Body of pancreas (tissue), 4 donors: ENCODE measurements around the gene EEF1G. TPM values are rescaled to one million over a fixed set of nuclear protein-coding genes. Genes with fewer than 3 reads are reported as not detected.

ENCODE experiments used
- ATAC-seq: fragments of 150-250 bp; one replicate; pipeline ENCODE4 v1.9.1; 2016
- DNase-seq, 4 donors: peaks; one replicate each; pipeline ENCODE4 v3.0.0-alpha.2; 2019
- H3K27ac ChIP-seq, 4 donors: fragments of 200-600 bp; sonication (generic); 1 replicate in 3 of 4; 2 replicates in 1 of 4; pipeline versions ENCODE4 v1.5.1 to v1.6.1; 2016 to 2019; ENCODE audit warnings: mild to moderate bottlenecking in 1 of 4, mixed read lengths in 1 of 4, moderate library complexity in 1 of 4
- H3K27me3 ChIP-seq, 2 donors: fragments of 200-600 bp; sonication (generic); one replicate each; pipeline ENCODE4 v1.6.0; 2016; ENCODE audit warnings: mild to moderate bottlenecking in 1 of 2
- H3K36me3 ChIP-seq, 2 donors: fragments of 200-600 bp; sonication (generic); replicated peaks in 1 of 2; 2 replicates each; pipeline ENCODE4 v1.5.1; 2016; ENCODE audit warnings: low read depth in 2 of 2; ENCODE audit not compliant: insufficient read depth in 1 of 2
- H3K4me1 ChIP-seq: fragments of 200-600 bp; sonication (generic); one replicate; pipeline ENCODE4 v1.6.0; 2016
- H3K4me3 ChIP-seq, 2 donors: fragments of 200-600 bp; sonication (generic); 1 replicate in 1 of 2; 2 replicates in 1 of 2; pipeline ENCODE4 v1.5.1; 2016 to 2019
- H3K9me3 ChIP-seq, 3 donors: fragments of 200-600 bp; sonication (generic); 1 replicate in 2 of 3; 2 replicates in 1 of 3; pipeline ENCODE4 v1.5.1; 2016
- POLR2A ChIP-seq, 3 donors: fragments of 450-650 bp; IDR thresholded peaks; one replicate each; pipeline ENCODE4 v1.6.1; 2016; ENCODE audit warnings: antibody characterized with exemption in 3 of 3, mild to moderate bottlenecking in 2 of 3
- WGBS, 2 donors: methylation state at CpG; one replicate each; pipeline ENCODE4 v1.1.5; 2017; 5-methylcytosine and 5-hydroxymethylcytosine counted together
- intact Hi-C: fragments of 100-400 bp; cut with DNase I; formaldehyde crosslinking; loops from one replicate; pipeline ENCODE4 v1.15.1; 2023
- total RNA-seq, 2 donors: library from RNA; depleted of rRNA; stranded (reverse); fragments of >200 nt; gene quantifications; one replicate each; pipeline ENCODE4 v1.1.0, GENCODE V29; 2016
- TF ChIP-seq, protein P1 (sequence below), 7 experiments: fragments of 450-650 bp in 4 of 7; fragments of 200-600 bp in 3 of 7; sonication (generic) in 3 of 7; IDR thresholded peaks; one replicate each; pipeline ENCODE4 v1.5.1; 2016 to 2019; ENCODE audit warnings: antibody characterized with exemption in 7 of 7

Gene EEF1G
- total RNA-seq, 2 donors from 2014 or later, result 893 to 1,161 TPM

DNA sequence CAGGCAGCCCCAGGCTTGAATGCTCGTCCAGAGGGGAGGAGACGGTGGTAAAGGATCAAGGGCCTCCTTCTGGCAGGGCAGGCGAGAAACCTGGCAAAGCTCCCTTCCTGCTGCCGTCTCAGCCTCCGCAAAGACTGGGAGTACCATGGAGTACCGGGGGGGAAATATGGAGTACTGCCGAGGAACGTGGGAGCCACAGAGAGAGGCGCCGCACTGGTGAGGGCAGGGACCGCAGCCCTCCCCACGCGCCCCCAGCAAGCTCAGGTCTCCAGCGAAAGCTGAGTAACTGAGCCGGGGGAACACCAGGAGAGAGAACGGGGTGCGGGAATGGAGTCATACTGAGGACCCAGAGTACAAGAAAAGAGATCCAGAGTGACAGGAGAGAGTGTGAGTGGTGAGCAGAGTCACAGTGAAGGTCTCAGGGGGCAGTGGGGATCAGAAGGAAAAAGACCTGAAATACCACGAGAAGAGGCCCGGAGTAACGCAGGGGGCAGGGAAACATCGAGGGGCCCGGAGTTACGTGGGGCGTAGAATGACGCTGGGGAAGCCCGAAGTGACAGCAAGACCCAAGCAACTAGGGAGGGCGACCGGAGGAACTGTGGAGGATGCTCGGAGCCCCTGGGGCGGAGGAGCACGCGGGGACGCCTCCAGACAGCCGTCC is 38.1 kb upstream of the EEF1G start:
- DNase-seq, result peak; percentile 37 to 65 (median 51)
- Histone ChIP-seq H3K27ac (peak overlapping the region; percentile 82 to 96 (median 88)), H3K4me1 (peaks cover 22% of the 10 kb centered on the region), H3K9me3 (no peaks in the 10 kb centered on the region), H3K4me3 (peak overlapping the region; percentile 54 to 64), H3K36me3 (no peaks in the 10 kb centered on the region), H3K27me3 (no peaks in the 10 kb centered on the region)
- intact Hi-C loops, result no loop called here
- whole genome bisulfite sequencing, 2 donors, result 2% methylated on average over 23 to 33 of the region's 34 CpGs
- TF ChIP-seq, protein P1, sequence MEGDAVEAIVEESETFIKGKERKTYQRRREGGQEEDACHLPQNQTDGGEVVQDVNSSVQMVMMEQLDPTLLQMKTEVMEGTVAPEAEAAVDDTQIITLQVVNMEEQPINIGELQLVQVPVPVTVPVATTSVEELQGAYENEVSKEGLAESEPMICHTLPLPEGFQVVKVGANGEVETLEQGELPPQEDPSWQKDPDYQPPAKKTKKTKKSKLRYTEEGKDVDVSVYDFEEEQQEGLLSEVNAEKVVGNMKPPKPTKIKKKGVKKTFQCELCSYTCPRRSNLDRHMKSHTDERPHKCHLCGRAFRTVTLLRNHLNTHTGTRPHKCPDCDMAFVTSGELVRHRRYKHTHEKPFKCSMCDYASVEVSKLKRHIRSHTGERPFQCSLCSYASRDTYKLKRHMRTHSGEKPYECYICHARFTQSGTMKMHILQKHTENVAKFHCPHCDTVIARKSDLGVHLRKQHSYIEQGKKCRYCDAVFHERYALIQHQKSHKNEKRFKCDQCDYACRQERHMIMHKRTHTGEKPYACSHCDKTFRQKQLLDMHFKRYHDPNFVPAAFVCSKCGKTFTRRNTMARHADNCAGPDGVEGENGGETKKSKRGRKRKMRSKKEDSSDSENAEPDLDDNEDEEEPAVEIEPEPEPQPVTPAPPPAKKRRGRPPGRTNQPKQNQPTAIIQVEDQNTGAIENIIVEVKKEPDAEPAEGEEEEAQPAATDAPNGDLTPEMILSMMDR (IDR thresholded peaks at IDR 0.05), result no peak
- no peak for TF ChIP-seq POLR2A (IDR thresholded peaks at IDR 0.05)
- ATAC-seq, result no peak

DNA sequence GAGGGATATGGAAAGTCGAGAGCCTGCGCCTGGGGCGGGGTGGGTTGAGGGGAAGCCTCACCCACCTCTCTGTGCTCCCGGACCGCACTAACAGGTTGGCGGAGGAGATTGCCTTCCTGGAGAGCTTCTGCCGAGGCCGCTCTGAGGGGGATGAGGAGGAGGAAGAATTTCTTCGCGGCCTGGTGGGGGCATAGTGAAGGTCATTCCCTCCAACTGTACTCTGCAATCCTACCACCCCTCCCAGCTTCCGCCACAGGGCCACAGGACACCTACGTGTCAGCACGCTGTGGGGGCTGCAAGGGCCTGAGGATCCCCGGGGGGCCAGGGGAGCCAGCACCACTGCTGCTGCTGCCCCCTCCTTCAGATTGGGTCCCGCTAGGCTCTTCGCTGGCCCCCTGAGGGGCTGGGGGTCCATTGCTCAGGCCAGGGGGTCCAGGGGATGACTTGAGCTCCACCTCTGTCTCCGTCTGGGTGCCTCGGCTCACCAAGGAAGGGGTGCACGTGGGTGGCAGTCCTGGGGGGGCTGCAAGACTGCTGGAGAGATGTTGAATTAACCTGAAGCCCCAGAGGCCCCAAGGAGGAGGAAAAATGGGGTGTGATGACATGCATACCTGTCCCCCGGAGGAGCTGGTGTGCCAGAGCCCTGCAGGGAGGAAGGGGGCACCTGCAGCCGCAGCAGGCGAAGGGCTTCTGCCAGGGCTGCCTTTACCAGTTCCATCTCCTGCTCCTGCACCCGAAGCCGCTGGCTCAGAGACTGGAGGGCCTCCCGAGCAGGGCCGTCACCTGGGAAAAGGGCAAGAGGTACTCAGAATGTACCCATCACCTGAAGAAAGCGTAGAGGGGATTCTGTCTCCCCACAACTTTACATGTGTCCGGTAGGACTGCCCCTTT is 37.4 kb upstream of the EEF1G start:
- no peaks in the 10 kb centered on the region for H3K9me3 ChIP-seq
- ATAC-seq, result no peak
- H3K27me3 ChIP-seq, result no peaks in the 10 kb centered on the region
- peaks cover 22% of the 10 kb centered on the region for H3K4me1 ChIP-seq
- DNase-seq, result no peak
- H3K4me3 ChIP-seq, result peak overlapping the region in 1 of 2 donors; percentile 54
- WGBS, 2 donors, result 74 to 79% methylated on average over 8 to 28 of the region's 28 CpGs
- peak overlapping the region in 3 of 4 donors; percentile 82 to 94 (median 83) for H3K27ac ChIP-seq
- no peaks in the 10 kb centered on the region for H3K36me3 ChIP-seq
- TF ChIP-seq, protein P1 (IDR thresholded peaks at IDR 0.05), result no peak
- TF ChIP-seq POLR2A (IDR thresholded peaks at IDR 0.05), result no peak
- intact Hi-C loops, result no loop called here

DNA sequence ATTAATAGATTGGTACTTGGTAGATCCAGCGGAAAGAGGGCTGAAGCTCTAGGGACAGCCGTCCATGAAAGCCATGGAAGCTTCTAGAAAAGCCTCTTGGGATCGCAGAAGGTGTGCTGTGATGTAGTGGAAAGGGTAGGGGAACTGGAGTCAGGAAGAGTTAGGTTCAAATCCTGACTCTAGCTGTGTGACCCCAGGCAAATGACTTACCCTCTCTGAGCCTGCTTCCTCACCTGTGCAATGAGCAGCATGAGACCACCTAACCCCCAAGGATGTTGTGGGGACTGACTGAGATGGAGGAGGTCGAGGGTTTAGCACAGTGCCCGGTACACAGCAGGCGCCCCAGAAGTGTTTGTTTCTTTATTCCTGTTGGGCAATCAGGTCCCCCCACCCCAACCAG is 36.7 kb upstream of the EEF1G start:
- H3K36me3 ChIP-seq, result no peaks in the 10 kb centered on the region
- H3K4me3 ChIP-seq, result no peak overlapping the region

DNA sequence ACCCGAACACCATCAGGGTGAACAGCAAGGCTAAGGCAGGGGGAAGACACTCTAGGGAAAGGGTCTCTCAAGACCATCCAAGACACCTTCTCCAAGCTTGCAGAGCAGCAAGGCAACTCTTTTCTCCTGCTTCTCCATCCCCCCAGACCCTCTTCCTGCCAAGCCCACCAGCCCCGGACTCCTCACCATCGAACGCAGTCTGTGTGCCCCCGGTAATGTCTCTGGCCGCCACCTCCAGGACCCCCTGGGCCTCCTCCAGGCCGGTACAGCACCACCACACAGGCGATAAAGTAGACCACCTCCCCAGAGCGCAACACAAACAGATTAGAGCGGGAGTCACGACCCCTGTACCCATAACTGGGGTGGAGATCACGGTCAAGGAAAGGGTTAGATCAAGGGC is 35.1 kb upstream of the EEF1G start:
- TF ChIP-seq, protein P1 (IDR thresholded peaks at IDR 0.05), result no peak
- TF ChIP-seq POLR2A (IDR thresholded peaks at IDR 0.05), result no peak
- H3K9me3 ChIP-seq, result no peaks in the 10 kb centered on the region
- intact Hi-C loops, result no loop called here
- DNase-seq (no peak), ATAC-seq (no peak)
- WGBS, 2 donors, result 87 to 92% methylated on average over 7 to 12 of the region's 12 CpGs
- no peak overlapping the region for H3K4me3 ChIP-seq
- no peaks in the 10 kb centered on the region for H3K27me3 ChIP-seq
- H3K4me1 ChIP-seq, result peaks cover 22% of the 10 kb centered on the region
- no peaks in the 10 kb centered on the region for H3K36me3 ChIP-seq
- H3K27ac ChIP-seq, result no peak overlapping the region

More for the DNA sequence above, 36.7 kb upstream of the EEF1G start:
- H3K4me1 ChIP-seq, result peaks cover 22% of the 10 kb centered on the region
- ATAC-seq (no peak), DNase-seq (no peak)
- no peaks in the 10 kb centered on the region for H3K9me3 ChIP-seq
- no peak overlapping the region for H3K27ac ChIP-seq
- TF ChIP-seq, protein P1 (IDR thresholded peaks at IDR 0.05), result no peak
- TF ChIP-seq POLR2A (IDR thresholded peaks at IDR 0.05), result no peak
- H3K27me3 ChIP-seq, result no peaks in the 10 kb centered on the region
- WGBS, 2 donors, result 84 to 92% methylated on average over 5 to 6 of the region's 6 CpGs
- intact Hi-C loops, result no loop called here
